Vagina (tissue), 2 donors: ENCODE results near the gene RTN3. TPM values are rescaled to one million over a fixed set of nuclear protein-coding genes. Genes with fewer than 3 reads are reported as not detected.

Experiments
- DNase-seq, 2 donors: peaks; one replicate each; pipeline ENCODE4 v3.0.0-alpha.2; 2017; ENCODE audit errors: extremely low spot score in 2 of 2
- H3K27ac ChIP-seq: fragments of 200-600 bp; sonication (generic); one replicate; pipeline ENCODE4 v1.5.1; 2019
- H3K27me3 ChIP-seq: fragments of 200-600 bp; sonication (generic); one replicate; pipeline ENCODE4 v1.5.1; 2019
- H3K36me3 ChIP-seq, 2 donors: fragments of 200-600 bp; sonication (generic); one replicate each; pipeline ENCODE4 v1.5.1; 2017 to 2019
- H3K4me1 ChIP-seq: fragments of 200-600 bp; sonication (generic); one replicate; pipeline ENCODE4 v1.5.1; 2019
- H3K4me3 ChIP-seq, 2 donors: fragments of 200-600 bp; sonication (generic); 1 replicate in 1 of 2; 2 replicates in 1 of 2; pipeline ENCODE4 v1.5.1; 2016 to 2019
- H3K9me3 ChIP-seq: fragments of 200-600 bp; sonication (generic); one replicate; pipeline ENCODE4 v1.5.1; 2019
- CTCF ChIP-seq, 3 experiments: fragments of 450-650 bp in 2 of 3; fragments of 200-600 bp in 1 of 3; sonication (generic) in 1 of 3; IDR thresholded peaks; one replicate each; pipeline ENCODE4 v1.5.1; 2017 to 2019; ENCODE audit warnings: antibody characterized with exemption in 3 of 3, mild to moderate bottlenecking in 2 of 3, moderate library complexity in 2 of 3
- POLR2A ChIP-seq, 2 donors: fragments of 450-650 bp; IDR thresholded peaks; one replicate each; pipeline ENCODE4 v1.6.1; 2017; ENCODE audit warnings: antibody characterized with exemption in 2 of 2, mild to moderate bottlenecking in 2 of 2, moderate library complexity in 2 of 2
- POLR2AphosphoS5 ChIP-seq, 2 donors: sonication (generic); formaldehyde crosslinking; IDR thresholded peaks; one replicate each; pipeline ENCODE4 v1.9.0; 2017; ENCODE audit warnings: antibody characterized with exemption in 2 of 2, mild to moderate bottlenecking in 2 of 2, low read depth in 1 of 2; ENCODE audit not compliant: insufficient read depth in 1 of 2
- intact Hi-C: fragments of 100-400 bp; cut with DNase I; formaldehyde crosslinking; loops from one replicate; pipeline ENCODE4 v1.15.1; 2023
- total RNA-seq: library from RNA; depleted of rRNA; stranded (reverse); fragments of >200 nt; gene quantifications from one replicate; pipeline ENCODE4 v1.2.3, GENCODE V29; 2016

Gene RTN3
- total RNA-seq, 1 donor from 2014 or later = 75.1 TPM

GRCh38 chr11:63643205-63643604, 38.1 kb upstream of the RTN3 start:
- no peaks in the 10 kb centered on the region for H3K27me3 ChIP-seq
- H3K4me3 ChIP-seq = no peak overlapping the region
- no peaks in the 10 kb centered on the region for H3K4me1 ChIP-seq
- peaks cover 0 to 69% of the 10 kb centered on the region in 2 donors for H3K36me3 ChIP-seq
- intact Hi-C loops = no loop called here
- H3K9me3 ChIP-seq = no peaks in the 10 kb centered on the region
- TF ChIP-seq POLR2A (IDR thresholded peaks at IDR 0.05) (no peak), CTCF (IDR thresholded peaks at IDR 0.05) (no peak), POLR2AphosphoS5 (IDR thresholded peaks at IDR 0.05; ENCODE audit: insufficient read depth in 1 of 2, low read depth in 1 of 2) (no peak)
- no peak overlapping the region for H3K27ac ChIP-seq
- no peak for DNase-seq

GRCh38 chr11:63652671-63653070, 28.6 kb upstream of the RTN3 start:
- DNase-seq = no peak
- Histone ChIP-seq H3K27ac (no peak overlapping the region), H3K36me3 (peaks cover 0 to 63% of the 10 kb centered on the region in 2 donors), H3K27me3 (no peaks in the 10 kb centered on the region), H3K4me3 (no peak overlapping the region), H3K9me3 (no peaks in the 10 kb centered on the region), H3K4me1 (no peaks in the 10 kb centered on the region)
- no peak for TF ChIP-seq POLR2AphosphoS5 (IDR thresholded peaks at IDR 0.05; ENCODE audit: insufficient read depth in 1 of 2, low read depth in 1 of 2)
- no peak for TF ChIP-seq CTCF (IDR thresholded peaks at IDR 0.05)
- intact Hi-C loops = no loop called here

GRCh38 chr11:63660972-63661371, 20.3 kb upstream of the RTN3 start:
- intact Hi-C loops = no loop called here
- no peak for DNase-seq
- peaks cover 62% of the 10 kb centered on the region for H3K4me1 ChIP-seq
- H3K36me3 ChIP-seq = peaks cover 0 to 13% of the 10 kb centered on the region in 2 donors
- no peaks in the 10 kb centered on the region for H3K27me3 ChIP-seq
- no peak overlapping the region for H3K4me3 ChIP-seq
- H3K27ac ChIP-seq = no peak overlapping the region
- no peak for TF ChIP-seq POLR2AphosphoS5 (IDR thresholded peaks at IDR 0.05; ENCODE audit: insufficient read depth in 1 of 2, low read depth in 1 of 2)
- TF ChIP-seq CTCF (IDR thresholded peaks at IDR 0.05) = no peak
- no peak for TF ChIP-seq POLR2A (IDR thresholded peaks at IDR 0.05)
- no peaks in the 10 kb centered on the region for H3K9me3 ChIP-seq

- intact Hi-C loops = no loop called here
- TF ChIP-seq POLR2AphosphoS5 (IDR thresholded peaks at IDR 0.05; ENCODE audit: insufficient read depth in 1 of 2, low read depth in 1 of 2) (no peak), CTCF (IDR thresholded peaks at IDR 0.05) (no peak), POLR2A (IDR thresholded peaks at IDR 0.05) (no peak)
- no peak overlapping the region for H3K4me3 ChIP-seq
- H3K4me1 ChIP-seq = peaks cover 85% of the 10 kb centered on the region
- no peak for DNase-seq
- no peaks in the 10 kb centered on the region for H3K27me3 ChIP-seq
- H3K36me3 ChIP-seq = no peaks in the 10 kb centered on the region
- H3K9me3 ChIP-seq = no peaks in the 10 kb centered on the region
- H3K27ac ChIP-seq = no peak overlapping the region
Measured at GRCh38 chr11:63663809-63664208, 17.5 kb upstream of the RTN3 start.

GRCh38 chr11:63666874-63667273, 14.4 kb upstream of the RTN3 start:
- Histone ChIP-seq H3K27ac (no peak overlapping the region), H3K36me3 (no peaks in the 10 kb centered on the region), H3K4me1 (peaks cover 87% of the 10 kb centered on the region), H3K27me3 (no peaks in the 10 kb centered on the region), H3K4me3 (no peak overlapping the region), H3K9me3 (no peaks in the 10 kb centered on the region)
- DNase-seq = no peak
- TF ChIP-seq POLR2AphosphoS5 (IDR thresholded peaks at IDR 0.05; ENCODE audit: insufficient read depth in 1 of 2, low read depth in 1 of 2) = no peak
- no peak for TF ChIP-seq CTCF (IDR thresholded peaks at IDR 0.05)
- no peak for TF ChIP-seq POLR2A (IDR thresholded peaks at IDR 0.05)
- intact Hi-C loops = no loop called here
